ENCODE results near the gene RGS1. TPM values are rescaled to one million over a fixed set of nuclear protein-coding genes. Genes with fewer than 3 reads are reported as not detected.
A peak's percentile ranks its signal among the peaks of the same experiment; 100 is the strongest.

RGS1 gene
- total RNA-seq, 1 donor from 2014 or later: not detected

DNA sequence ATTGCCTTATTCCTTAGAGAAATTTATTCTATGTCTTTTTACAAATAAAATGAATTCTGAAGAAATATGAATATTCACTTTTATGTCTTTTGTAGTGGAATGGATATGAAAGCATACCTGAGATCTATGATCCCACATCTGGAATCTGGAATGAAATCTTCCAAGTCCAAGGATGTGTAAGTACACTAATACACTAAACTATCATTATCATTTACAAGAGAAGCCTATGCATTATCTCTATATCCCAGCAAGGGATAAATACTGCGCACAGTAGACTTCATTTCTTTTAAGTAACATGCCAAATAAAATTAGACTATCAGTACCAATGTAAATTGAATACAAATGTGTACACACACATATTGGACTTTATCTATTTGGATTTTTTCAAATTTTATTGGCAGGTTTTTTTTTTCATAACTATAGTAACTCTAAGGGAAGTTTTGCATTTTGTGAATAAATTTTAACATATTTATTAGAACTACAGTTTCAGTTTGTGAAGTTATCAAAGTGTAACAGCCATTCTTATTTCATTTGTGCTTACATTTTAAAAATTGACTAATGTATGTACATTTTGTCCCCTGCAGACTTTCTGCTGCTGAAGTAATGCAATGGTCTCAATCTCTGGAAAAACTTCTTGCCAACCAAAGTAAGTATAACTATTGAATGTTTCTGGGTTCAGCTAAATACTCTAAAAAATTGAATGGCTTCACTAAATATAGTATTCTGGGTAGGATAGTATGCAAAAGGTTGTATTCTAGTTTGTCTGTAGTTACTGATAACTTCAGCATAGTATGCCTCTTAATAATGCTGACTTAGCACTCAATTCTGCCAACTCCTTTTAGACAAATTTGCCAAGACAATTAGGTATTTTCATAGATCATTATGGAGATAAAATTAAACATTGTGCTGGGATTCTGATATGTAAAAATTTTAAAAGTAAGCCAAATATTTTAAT is 894 bp downstream of the RGS1 start:
- H3K36me3 ChIP-seq (ENCODE audit: control insufficient read depth, insufficient read depth, low read length): no peaks in the 10 kb centered on the region
- DNase-seq (ENCODE audit: low read depth): no peak
- H3K27me3 ChIP-seq (ENCODE audit: control insufficient read depth, insufficient read depth, low read length): no peaks in the 10 kb centered on the region
- no peak overlapping the region for H3K4me3 ChIP-seq (ENCODE audit: low read depth, low read length)
- no peak for TF ChIP-seq CTCF (IDR thresholded peaks at IDR 0.05; ENCODE audit: insufficient read depth, low read length, poor library complexity, severe bottlenecking)

GRCh38 chr1:192577145-192578140 is 1.9 kb downstream of the RGS1 start:
- no peak for DNase-seq (ENCODE audit: low read depth)
- Histone ChIP-seq H3K4me3 (ENCODE audit: low read depth, low read length) (no peak overlapping the region), H3K27me3 (ENCODE audit: control insufficient read depth, insufficient read depth, low read length) (no peaks in the 10 kb centered on the region), H3K36me3 (ENCODE audit: control insufficient read depth, insufficient read depth, low read length) (no peaks in the 10 kb centered on the region)
- no peak for TF ChIP-seq CTCF (IDR thresholded peaks at IDR 0.05; ENCODE audit: insufficient read depth, low read length, poor library complexity, severe bottlenecking)

GRCh38 chr1:192578144-192578909 is 2.8 kb downstream of the RGS1 start:
- no peak for DNase-seq (ENCODE audit: low read depth)
- no peak for TF ChIP-seq CTCF (IDR thresholded peaks at IDR 0.05; ENCODE audit: insufficient read depth, low read length, poor library complexity, severe bottlenecking)
- Histone ChIP-seq H3K27me3 (ENCODE audit: control insufficient read depth, insufficient read depth, low read length) (no peaks in the 10 kb centered on the region), H3K36me3 (ENCODE audit: control insufficient read depth, insufficient read depth, low read length) (no peaks in the 10 kb centered on the region), H3K4me3 (ENCODE audit: low read depth, low read length) (no peak overlapping the region)

DNA sequence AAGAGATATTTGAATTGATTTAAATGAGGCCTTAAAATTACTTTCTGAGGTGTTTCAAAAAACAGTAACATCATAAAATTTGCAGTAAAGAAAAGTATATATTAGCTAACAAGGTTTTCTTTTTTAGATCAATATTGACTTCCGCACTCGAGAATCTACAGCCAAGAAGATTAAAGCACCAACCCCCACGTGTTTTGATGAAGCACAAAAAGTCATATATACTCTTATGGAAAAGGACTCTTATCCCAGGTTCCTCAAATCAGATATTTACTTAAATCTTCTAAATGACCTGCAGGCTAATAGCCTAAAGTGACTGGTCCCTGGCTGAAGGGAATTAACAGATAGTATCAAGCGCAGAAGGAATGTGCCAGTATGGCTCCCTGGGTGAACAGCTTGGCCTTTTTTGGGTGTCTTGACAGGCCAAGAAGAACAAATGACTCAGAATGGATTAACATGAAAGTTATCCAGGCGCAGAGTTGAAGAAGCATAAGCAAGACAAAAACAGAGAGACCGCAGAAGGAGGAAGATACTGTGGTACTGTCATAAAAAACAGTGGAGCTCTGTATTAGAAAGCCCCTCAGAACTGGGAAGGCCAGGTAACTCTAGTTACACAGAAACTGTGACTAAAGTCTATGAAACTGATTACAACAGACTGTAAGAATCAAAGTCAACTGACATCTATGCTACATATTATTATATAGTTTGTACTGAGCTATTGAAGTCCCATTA is 3.6 kb downstream of the RGS1 start:
- Histone ChIP-seq H3K36me3 (ENCODE audit: control insufficient read depth, insufficient read depth, low read length) (no peaks in the 10 kb centered on the region), H3K27me3 (ENCODE audit: control insufficient read depth, insufficient read depth, low read length) (no peaks in the 10 kb centered on the region), H3K4me3 (ENCODE audit: low read depth, low read length) (no peak overlapping the region)
- no peak for TF ChIP-seq CTCF (IDR thresholded peaks at IDR 0.05; ENCODE audit: insufficient read depth, low read length, poor library complexity, severe bottlenecking)
- peak; percentile 26 for DNase-seq (ENCODE audit: low read depth)
